Measurements from ENCODE around the gene PRR23E.

The PRR23E gene

GRCh38 chr3:127177226-127177625 is 15.7 kb upstream of the PRR23E start:
- no peak for DNase-seq (ENCODE audit: low spot score)

GRCh38 chr3:127180859-127181258 is 12.1 kb upstream of the PRR23E start:
- DNase-seq (ENCODE audit: low spot score): no peak
- TF ChIP-seq, protein P1, sequence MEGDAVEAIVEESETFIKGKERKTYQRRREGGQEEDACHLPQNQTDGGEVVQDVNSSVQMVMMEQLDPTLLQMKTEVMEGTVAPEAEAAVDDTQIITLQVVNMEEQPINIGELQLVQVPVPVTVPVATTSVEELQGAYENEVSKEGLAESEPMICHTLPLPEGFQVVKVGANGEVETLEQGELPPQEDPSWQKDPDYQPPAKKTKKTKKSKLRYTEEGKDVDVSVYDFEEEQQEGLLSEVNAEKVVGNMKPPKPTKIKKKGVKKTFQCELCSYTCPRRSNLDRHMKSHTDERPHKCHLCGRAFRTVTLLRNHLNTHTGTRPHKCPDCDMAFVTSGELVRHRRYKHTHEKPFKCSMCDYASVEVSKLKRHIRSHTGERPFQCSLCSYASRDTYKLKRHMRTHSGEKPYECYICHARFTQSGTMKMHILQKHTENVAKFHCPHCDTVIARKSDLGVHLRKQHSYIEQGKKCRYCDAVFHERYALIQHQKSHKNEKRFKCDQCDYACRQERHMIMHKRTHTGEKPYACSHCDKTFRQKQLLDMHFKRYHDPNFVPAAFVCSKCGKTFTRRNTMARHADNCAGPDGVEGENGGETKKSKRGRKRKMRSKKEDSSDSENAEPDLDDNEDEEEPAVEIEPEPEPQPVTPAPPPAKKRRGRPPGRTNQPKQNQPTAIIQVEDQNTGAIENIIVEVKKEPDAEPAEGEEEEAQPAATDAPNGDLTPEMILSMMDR (IDR thresholded peaks at IDR 0.05; ENCODE audit: extremely low read depth, missing control alignments): no peak

More at GRCh38 chr3:127177226-127177625, 15.7 kb upstream of the PRR23E start:
- TF ChIP-seq, protein P1 (IDR thresholded peaks at IDR 0.05; ENCODE audit: extremely low read depth, missing control alignments): no peak

DNA sequence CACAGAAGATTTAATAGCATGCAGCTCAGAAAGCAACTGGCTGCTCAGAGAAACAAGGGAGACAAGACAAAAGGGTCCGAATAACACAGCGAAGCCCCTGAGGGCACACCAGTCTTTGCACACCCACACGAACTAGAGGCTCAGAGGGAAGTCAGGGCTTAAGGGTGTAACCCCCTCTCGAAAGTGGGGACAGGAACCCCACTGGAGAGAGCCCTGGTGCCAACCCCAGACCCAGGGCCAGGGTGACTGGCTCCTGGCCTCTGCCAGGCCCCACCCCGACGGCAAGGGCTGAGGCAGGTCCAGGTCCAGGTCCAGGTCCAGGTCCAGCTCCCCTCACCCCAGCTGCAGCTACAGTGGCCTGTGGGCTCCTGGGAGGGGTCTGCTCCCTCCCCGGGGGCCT is 10.5 kb upstream of the PRR23E start:
- DNase-seq (ENCODE audit: low spot score): no peak
- TF ChIP-seq, protein P1 (IDR thresholded peaks at IDR 0.05; ENCODE audit: extremely low read depth, missing control alignments): no peak

DNA sequence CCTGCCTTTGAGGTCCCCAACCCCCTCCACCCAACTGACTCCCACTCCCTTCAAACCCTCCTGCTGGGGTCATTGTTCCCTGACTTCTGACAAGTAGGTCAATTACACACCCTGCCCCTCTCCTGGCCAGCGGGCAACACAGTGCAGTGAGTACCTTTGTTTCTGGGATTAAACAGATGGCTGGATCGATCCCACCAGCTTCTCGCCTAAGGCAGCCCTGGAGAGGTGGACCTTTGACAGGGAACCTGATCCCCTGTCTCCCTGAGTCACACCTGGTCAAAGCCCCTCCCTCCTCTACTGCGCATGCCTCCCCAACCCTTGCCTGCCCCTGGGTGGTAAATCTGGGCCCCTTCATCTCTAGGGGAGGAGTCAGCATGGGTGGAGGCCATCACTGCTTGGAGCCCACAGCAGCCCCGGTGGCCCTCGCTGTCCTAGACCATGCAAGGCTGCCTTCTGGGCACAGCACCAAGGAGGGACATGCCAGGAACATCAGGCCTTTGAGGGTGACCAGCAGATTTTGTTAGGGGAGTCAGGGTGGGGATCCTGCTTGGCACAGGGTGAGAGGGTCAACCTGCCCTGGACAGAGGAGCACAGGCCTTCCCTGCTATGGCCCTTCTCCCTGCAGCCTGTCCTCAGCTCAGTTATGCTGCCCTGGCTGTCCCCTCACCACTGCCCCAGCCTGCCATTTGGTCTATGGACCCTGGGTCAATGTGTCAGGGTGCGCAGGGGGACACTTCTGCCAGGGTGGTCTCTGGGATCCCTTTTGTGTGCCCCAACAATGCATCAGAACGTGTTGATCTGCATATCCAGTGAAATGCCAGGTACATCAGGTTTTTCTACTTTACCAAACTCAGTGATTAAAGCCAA is 9.8 kb upstream of the PRR23E start:
- DNase-seq (ENCODE audit: low spot score): no peak
- TF ChIP-seq, protein P1 (IDR thresholded peaks at IDR 0.05; ENCODE audit: extremely low read depth, missing control alignments): no peak

DNA sequence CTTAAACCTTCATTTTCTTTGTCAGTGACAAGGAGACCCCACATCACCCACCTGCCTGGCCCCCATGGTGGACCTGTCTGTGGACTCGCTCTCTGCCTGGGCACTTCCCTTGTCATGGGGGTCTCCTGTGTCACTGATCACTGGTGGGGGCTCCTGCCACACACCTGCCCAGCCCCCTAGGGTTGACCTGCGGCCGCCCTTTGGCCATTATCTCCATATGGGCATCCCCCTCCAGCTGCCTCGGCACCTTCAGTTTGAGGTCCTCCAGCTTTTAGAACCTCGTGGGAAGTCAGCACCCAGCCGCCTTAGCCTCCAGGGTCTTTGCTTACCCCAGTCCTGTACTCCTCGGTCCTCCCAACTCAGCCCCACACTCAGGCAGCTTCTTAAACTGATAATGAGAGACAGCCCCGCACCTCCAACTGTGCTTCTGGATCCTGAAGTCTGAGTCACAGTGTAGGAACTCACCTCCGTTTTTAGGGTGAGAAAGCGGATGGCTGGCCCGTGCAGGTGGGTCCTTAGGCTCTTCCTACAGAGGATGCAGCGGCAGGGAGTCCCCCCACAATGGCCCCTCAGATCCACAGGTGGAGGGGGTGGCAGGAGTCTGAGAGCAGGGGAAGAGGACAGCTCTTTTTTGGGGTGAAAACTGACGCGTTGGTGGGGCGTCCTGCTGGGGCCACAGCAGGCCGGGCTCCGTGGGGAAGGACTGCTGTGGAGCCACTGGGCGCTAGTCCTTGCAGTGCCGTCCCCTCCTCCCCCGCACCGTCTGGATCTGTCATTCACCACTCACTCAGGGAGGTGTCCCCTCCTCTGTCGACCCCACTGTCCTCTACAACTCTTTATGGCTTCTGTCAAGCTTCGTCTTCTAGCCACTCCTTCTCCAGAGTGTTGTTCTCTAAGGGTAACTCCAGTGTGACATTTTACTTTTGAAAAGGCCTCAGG is 8.7 kb upstream of the PRR23E start:
- TF ChIP-seq, protein P1 (IDR thresholded peaks at IDR 0.05; ENCODE audit: extremely low read depth, missing control alignments): no peak
- no peak for DNase-seq (ENCODE audit: low spot score)

GRCh38 chr3:127184870-127185216 is 8.1 kb upstream of the PRR23E start:
- TF ChIP-seq, protein P1 (IDR thresholded peaks at IDR 0.05; ENCODE audit: extremely low read depth, missing control alignments): no peak
- no peak for DNase-seq (ENCODE audit: low spot score)

GRCh38 chr3:127185268-127185667 is 7.7 kb upstream of the PRR23E start:
- TF ChIP-seq, protein P1 (IDR thresholded peaks at IDR 0.05; ENCODE audit: extremely low read depth, missing control alignments): no peak
- no peak for DNase-seq (ENCODE audit: low spot score)
